Common myeloid progenitor, CD34-positive (primary cell): ENCODE measurements around the gene MAGI2.

ENCODE experiments used
- CTCF ChIA-PET: fragments of 350-600 bp; sonication (Branson Sonifier 250); formaldehyde crosslinking; loops from one replicate; lab custom pipeline; 2021; ENCODE audit warnings: antibody characterized with exemption; lab: Charles Lee
- POLR2A ChIA-PET: fragments of 350-600 bp; sonication (Branson Sonifier 250); formaldehyde crosslinking; loops from one replicate; lab custom pipeline; 2021; ENCODE audit warnings: antibody characterized with exemption; lab: Charles Lee
- DNase-seq, 3 donors: peaks; one replicate each; pipeline versions ENCODE4 v3.0.0 to v3.0.0-alpha.2; 2013
- H3K27ac ChIP-seq, 2 experiments: 1 replicate in 1 of 2; 2 replicates in 1 of 2; pipeline ENCODE4 v1.7.0; 2013; ENCODE audit warnings: inconsistent platforms in 2 of 2, low read length in 2 of 2, mild to moderate bottlenecking in 2 of 2, low read depth in 1 of 2, moderate library complexity in 1 of 2; ENCODE audit not compliant: severe bottlenecking in 2 of 2, insufficient read depth in 1 of 2, poor library complexity in 1 of 2
- H3K27me3 ChIP-seq, 5 experiments: replicated peaks in 2 of 5; 1 replicate in 3 of 5; 2 replicates in 2 of 5; pipeline versions ENCODE4 v1.6.1 to v1.7.0; 2013; ENCODE audit warnings: low read length in 4 of 5, mild to moderate bottlenecking in 2 of 5, moderate library complexity in 2 of 5, inconsistent platforms in 1 of 5; ENCODE audit not compliant: insufficient read depth in 5 of 5, control insufficient read depth in 4 of 5
- H3K36me3 ChIP-seq, 4 experiments: 1 replicate in 2 of 4; 2 replicates in 2 of 4; pipeline versions ENCODE4 v1.6.1 to v1.7.0; 2013; ENCODE audit warnings: low read length in 3 of 4, control low read depth in 1 of 4, mild to moderate bottlenecking in 1 of 4; ENCODE audit not compliant: control insufficient read depth in 4 of 4, insufficient read depth in 4 of 4
- H3K4me1 ChIP-seq, 4 experiments: 1 replicate in 3 of 4; 2 replicates in 1 of 4; pipeline versions ENCODE4 v1.6.1 to v1.7.1; 2013; ENCODE audit warnings: low read length in 3 of 4, mild to moderate bottlenecking in 3 of 4, control low read depth in 1 of 4, inconsistent platforms in 1 of 4, moderate library complexity in 1 of 4; ENCODE audit not compliant: control insufficient read depth in 4 of 4, insufficient read depth in 4 of 4; ENCODE audit errors: control extremely low read depth in 1 of 4
- H3K4me3 ChIP-seq, 7 experiments: 1 replicate in 4 of 7; 2 replicates in 3 of 7; pipeline versions ENCODE4 v1.5.1 to v1.7.0; 2013; ENCODE audit warnings: mild to moderate bottlenecking in 7 of 7, low read length in 6 of 7, moderate library complexity in 6 of 7, inconsistent platforms in 2 of 7, low read depth in 2 of 7, control low read depth in 1 of 7; ENCODE audit not compliant: insufficient read depth in 4 of 7, control insufficient read depth in 1 of 7; ENCODE audit errors: extremely low read depth in 1 of 7
- H3K9me3 ChIP-seq, 5 experiments: 1 replicate in 4 of 5; 2 replicates in 1 of 5; pipeline versions ENCODE4 v1.6.1 to v1.7.1; 2013; ENCODE audit warnings: low read length in 4 of 5, mild to moderate bottlenecking in 2 of 5, inconsistent platforms in 1 of 5, low read depth in 1 of 5, moderate library complexity in 1 of 5; ENCODE audit not compliant: control insufficient read depth in 4 of 5, insufficient read depth in 2 of 5; ENCODE audit errors: control extremely low read depth in 1 of 5
- WGBS: methylation state at CpG from one replicate; pipeline ENCODE4 v1.1.5; 2013; ENCODE audit not compliant: insufficient coverage; 5-methylcytosine and 5-hydroxymethylcytosine counted together

MAGI2 gene

GRCh38 chr7:78370936-78371335 lies 1082.5 kb downstream of the MAGI2 start:
- POLR2A ChIA-PET: no interaction called here
- H3K9me3 ChIP-seq: peaks cover 0 to 3% (median 0%) of the 10 kb centered on the region in 5 experiments
- CTCF ChIA-PET: no interaction called here

GRCh38 chr7:78368771-78369170 lies 1084.7 kb downstream of the MAGI2 start:
- no peaks in the 10 kb centered on the region for H3K4me1 ChIP-seq
- ChIA-PET POLR2A (no interaction called here), CTCF (no interaction called here)
- H3K27ac ChIP-seq: no peak overlapping the region
- no peaks in the 10 kb centered on the region for H3K27me3 ChIP-seq
- no peaks in the 10 kb centered on the region for H3K9me3 ChIP-seq
- no peaks in the 10 kb centered on the region for H3K36me3 ChIP-seq
- WGBS: no CpG with 5 or more reads among the region's 2 CpGs
- no peak overlapping the region for H3K4me3 ChIP-seq
- DNase-seq: no peak

More at GRCh38 chr7:78370936-78371335, 1082.5 kb downstream of the MAGI2 start:
- Histone ChIP-seq H3K36me3 (no peaks in the 10 kb centered on the region), H3K4me1 (no peaks in the 10 kb centered on the region), H3K4me3 (no peak overlapping the region), H3K27ac (no peak overlapping the region), H3K27me3 (no peaks in the 10 kb centered on the region)
- DNase-seq: no peak

GRCh38 chr7:78367280-78367773 lies 1086.1 kb downstream of the MAGI2 start:
- Histone ChIP-seq H3K27ac (no peak overlapping the region), H3K36me3 (no peaks in the 10 kb centered on the region), H3K4me3 (no peak overlapping the region), H3K9me3 (no peaks in the 10 kb centered on the region), H3K27me3 (no peaks in the 10 kb centered on the region), H3K4me1 (no peaks in the 10 kb centered on the region)
- WGBS: 98% methylated on average over 4 of the region's 5 CpGs
- no peak for DNase-seq
- ChIA-PET POLR2A (no interaction called here), CTCF (no interaction called here)

GRCh38 chr7:78363866-78364265 lies 1089.6 kb downstream of the MAGI2 start:
- H3K4me3 ChIP-seq: no peak overlapping the region
- ChIA-PET CTCF (no interaction called here), POLR2A (no interaction called here)
- no peak for DNase-seq
- H3K27me3 ChIP-seq: no peaks in the 10 kb centered on the region
- H3K4me1 ChIP-seq: no peaks in the 10 kb centered on the region
- H3K27ac ChIP-seq: no peak overlapping the region
- no peaks in the 10 kb centered on the region for H3K9me3 ChIP-seq
- no peaks in the 10 kb centered on the region for H3K36me3 ChIP-seq
- 90% methylated on average over 2 of the region's 4 CpGs for WGBS

- CTCF ChIA-PET: no interaction called here
- POLR2A ChIA-PET: no interaction called here
- H3K27ac ChIP-seq: no peak overlapping the region
- DNase-seq: no peak
- H3K36me3 ChIP-seq: no peaks in the 10 kb centered on the region
- no CpG with 5 or more reads among the region's 1 CpG for WGBS
- no peaks in the 10 kb centered on the region for H3K27me3 ChIP-seq
- no peak overlapping the region for H3K4me3 ChIP-seq
- no peaks in the 10 kb centered on the region for H3K4me1 ChIP-seq
- no peaks in the 10 kb centered on the region for H3K9me3 ChIP-seq
Measured at GRCh38 chr7:78359836-78360235, 1093.6 kb downstream of the MAGI2 start.

- Histone ChIP-seq H3K9me3 (no peaks in the 10 kb centered on the region), H3K4me1 (no peaks in the 10 kb centered on the region), H3K4me3 (no peak overlapping the region), H3K27ac (no peak overlapping the region), H3K36me3 (no peaks in the 10 kb centered on the region), H3K27me3 (no peaks in the 10 kb centered on the region)
- WGBS: no CpG with 5 or more reads among the region's 2 CpGs
- ChIA-PET CTCF (no interaction called here), POLR2A (no interaction called here)
- DNase-seq: no peak
Measured at GRCh38 chr7:78357709-78358108, 1095.8 kb downstream of the MAGI2 start.

- no peak for DNase-seq
- CTCF ChIA-PET: no interaction called here
- no peaks in the 10 kb centered on the region for H3K36me3 ChIP-seq
- no peaks in the 10 kb centered on the region for H3K9me3 ChIP-seq
- H3K4me1 ChIP-seq: no peaks in the 10 kb centered on the region
- 94% methylated on average over 2 of the region's 3 CpGs for WGBS
- POLR2A ChIA-PET: no interaction called here
- H3K27me3 ChIP-seq: no peaks in the 10 kb centered on the region
- no peak overlapping the region for H3K4me3 ChIP-seq
- H3K27ac ChIP-seq: no peak overlapping the region
Measured at GRCh38 chr7:78355834-78356233, 1097.6 kb downstream of the MAGI2 start.
